Mammary epithelial cell (primary cell): Measurements from ENCODE around the gene SLC12A3.

ENCODE experiments used
- CTCF ChIP-seq, 2 donors: IDR thresholded peaks in 1 of 2; conservative IDR thresholded peaks in 1 of 2; 2 replicates each; pipeline ENCODE4 v1.5.1; 2011 to 2012; ENCODE audit warnings: inconsistent platforms in 2 of 2, low read length in 2 of 2, mild to moderate bottlenecking in 2 of 2, control low read depth in 1 of 2, low read depth in 1 of 2; ENCODE audit not compliant: insufficient read depth in 1 of 2; ENCODE audit errors: extremely low read depth in 1 of 2
- EZH2 ChIP-seq: IDR thresholded peaks from 2 replicates; pipeline ENCODE4 v1.6.1; 2012; ENCODE audit warnings: low read length, inconsistent platforms, borderline replicate concordance

DNA sequence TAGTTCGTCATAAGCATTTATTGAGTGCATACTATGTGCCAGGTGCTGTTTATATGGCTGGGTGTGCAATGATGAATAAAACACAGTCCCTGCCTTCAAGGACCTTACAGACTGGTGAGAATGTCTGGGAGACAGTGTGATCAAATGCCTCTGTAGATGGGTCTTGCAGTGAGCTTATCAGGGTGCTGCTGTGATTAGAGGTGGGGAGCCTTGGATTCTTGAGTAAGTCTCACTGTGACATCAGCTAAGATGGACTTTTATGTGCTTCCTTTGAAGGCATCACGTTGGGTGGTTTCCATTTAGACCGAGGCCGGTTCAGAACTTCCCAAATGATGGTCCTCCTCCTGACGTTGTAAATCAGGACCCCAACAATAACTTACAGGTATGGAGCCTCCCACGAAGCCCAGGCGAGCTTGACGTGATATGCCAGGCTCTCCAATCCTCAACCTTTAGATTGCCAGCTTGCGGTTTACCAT lies 76.9 kb downstream of the SLC12A3 start:
- TF ChIP-seq CTCF (conservative IDR thresholded peaks at IDR 0.05 in 1 of 2, IDR thresholded peaks at IDR 0.05 in 1 of 2; ENCODE audit: extremely low read depth in 1 of 2, insufficient read depth in 1 of 2, low read depth in 1 of 2, low read length in 2 of 2) (no peak), EZH2 (no peak)
